GM19395 (cell line): ENCODE data around the gene MTO1.
"Not testable (repeated sequence)": the region's sequence is repeated elsewhere in the genome, so short reads cannot be mapped to it uniquely, and the experiment has no call there.

Source experiments
- ATAC-seq: cut with Tn5 transposase; IDR thresholded peaks from one replicate; pipeline ENCODE4 v1.9.1; 2021; ENCODE audit warnings: mild to moderate bottlenecking, moderate library complexity; ENCODE audit not compliant: unreplicated experiment

The MTO1 gene

DNA sequence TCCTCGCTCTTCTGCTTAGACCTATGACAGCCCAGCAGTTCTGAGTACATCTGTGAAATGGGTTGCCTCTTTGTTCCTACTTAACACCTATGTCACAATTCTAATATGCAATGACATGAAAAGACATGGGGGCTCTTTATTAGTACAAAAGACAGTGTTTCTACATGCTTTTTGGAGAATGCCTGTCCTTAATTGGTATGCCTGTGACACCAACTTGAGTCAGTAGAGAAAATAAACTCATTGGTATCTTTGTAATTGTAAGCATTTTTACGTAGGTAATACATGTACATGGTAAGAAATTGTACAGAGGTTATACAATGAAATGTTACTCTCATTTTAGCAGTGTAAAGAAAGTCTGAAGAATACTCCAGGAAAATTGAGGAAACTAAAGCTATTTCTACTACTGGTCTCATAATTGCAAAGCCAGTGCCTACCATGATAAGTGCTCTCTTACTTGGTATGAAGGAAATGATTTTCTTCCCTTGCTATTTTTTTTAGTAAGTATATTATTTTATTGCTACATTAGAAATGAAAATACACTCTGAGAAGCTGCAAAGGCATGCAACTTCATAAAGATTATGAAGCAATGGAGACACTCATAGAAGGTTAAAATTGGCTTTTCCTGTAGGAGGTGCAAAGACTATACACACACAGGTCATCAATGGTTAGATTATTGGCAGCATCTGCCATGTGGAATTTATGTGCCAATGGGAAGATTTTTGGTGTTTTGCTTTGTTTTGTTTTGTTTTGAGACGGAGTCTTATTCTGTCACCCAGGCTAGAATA lies 64.2 kb downstream of the MTO1 start:
- ATAC-seq = no peak

- no peak for ATAC-seq
These were observed 67.4 kb downstream of the MTO1 start for GRCh38 chr6:73528897-73529296.

- ATAC-seq = no peak
These were observed 70.8 kb downstream of the MTO1 start for GRCh38 chr6:73532293-73532692.

GRCh38 chr6:73534628-73535027 lies 73.1 kb downstream of the MTO1 start:
- no peak for ATAC-seq

DNA sequence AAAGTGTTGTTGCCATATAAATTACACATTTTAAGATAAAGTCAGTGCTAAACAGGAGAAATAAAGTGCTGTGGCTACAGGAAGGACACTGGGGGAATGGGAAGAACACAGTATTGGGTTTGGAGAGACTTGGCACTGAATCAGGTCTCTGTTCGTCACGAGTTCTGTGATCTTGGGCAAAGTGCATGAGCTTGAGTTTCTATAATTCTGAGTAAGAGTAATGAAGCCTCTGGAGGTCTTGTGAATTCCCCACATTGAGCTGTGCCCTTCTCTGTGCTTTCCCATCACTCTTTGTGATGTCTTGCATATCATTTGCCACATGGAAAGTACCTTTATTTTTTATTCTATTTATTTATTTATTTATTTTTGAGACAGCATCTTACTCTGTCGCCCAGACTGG lies 76.1 kb downstream of the MTO1 start:
- no peak for ATAC-seq

- ATAC-seq = no peak
These were observed 76.7 kb downstream of the MTO1 start for GRCh38 chr6:73538116-73538779.

GRCh38 chr6:73542481-73542880 lies 80.9 kb downstream of the MTO1 start:
- ATAC-seq = not testable (repeated sequence)

DNA sequence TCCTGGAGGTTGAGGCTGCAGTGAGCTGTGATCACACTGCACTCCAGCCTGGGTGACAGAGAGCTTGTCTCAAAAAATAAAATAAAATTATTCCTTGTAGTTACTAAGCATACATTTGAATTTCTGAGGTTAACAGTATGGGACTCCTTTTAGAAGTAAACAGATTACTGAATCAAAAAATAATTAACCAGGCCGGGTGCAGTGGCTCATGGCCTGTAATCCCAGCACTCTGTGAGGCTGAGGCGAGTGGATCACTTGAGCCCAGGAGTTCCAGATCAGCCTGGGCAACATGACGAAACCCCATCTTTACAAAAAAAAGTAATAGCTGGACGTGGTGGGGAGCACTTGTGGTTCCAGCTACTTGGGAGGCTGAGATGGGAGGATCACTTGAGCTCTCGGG lies 81.4 kb downstream of the MTO1 start:
- ATAC-seq = no peak

- ATAC-seq = no peak
These were observed 85.5 kb downstream of the MTO1 start for GRCh38 chr6:73547036-73547435.

GRCh38 chr6:73548458-73549446 lies 87.2 kb downstream of the MTO1 start:
- no peak for ATAC-seq

GRCh38 chr6:73551115-73551514 lies 89.6 kb downstream of the MTO1 start:
- not testable (repeated sequence) for ATAC-seq

DNA sequence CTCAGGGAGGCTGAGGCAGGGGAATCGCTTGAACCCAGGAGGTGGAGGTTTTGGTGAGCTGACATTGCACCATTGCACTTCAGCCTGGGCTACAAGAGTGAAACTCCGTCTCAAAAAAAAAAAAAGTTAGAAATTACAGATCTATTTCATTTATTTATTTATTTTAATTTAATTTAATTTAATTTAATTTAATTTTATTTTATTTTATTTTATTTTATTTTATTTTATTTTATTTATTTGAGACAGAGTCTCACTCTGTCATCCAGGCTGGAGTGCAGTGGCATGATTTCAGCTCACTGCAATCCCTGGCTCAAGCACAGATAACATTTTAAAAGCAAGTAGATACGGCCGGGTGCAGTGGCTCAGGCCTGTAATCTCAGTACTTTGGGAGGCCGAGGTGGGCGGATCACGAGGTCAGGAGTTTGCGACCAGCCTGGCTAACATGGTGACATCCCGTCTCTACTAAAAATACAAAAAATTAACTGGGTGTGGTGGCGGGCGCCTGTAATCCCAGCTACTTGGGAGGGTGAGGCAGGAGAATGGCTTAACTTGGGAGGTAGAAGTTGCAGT lies 93.9 kb downstream of the MTO1 start:
- ATAC-seq = not testable (repeated sequence)

DNA sequence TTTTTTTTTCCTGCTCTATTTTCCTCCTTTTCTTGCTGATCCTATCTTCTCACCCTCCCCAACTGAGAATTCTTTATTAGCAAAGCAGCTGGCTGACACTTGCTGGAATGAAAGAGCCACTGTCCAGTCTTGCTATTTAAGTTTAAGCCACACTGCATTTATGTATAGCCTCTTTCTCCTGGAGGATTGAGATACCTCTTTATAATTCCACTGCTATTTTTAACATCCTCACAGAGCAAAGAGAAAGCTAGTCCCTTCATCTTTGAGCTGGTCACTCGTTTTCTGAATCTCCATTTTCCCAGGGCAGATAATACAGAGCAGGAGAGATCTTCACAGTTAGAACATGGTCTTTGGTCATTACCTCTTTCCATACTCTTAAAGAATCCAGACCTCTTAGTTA lies 95.3 kb downstream of the MTO1 start:
- ATAC-seq = no peak
